K562 (cell line): ENCODE results near the gene DDAH2. TPM values are rescaled to one million over a fixed set of nuclear protein-coding genes. Genes with fewer than 3 reads are reported as not detected.

Experiments
- AFF1 ChIP-seq, 2 experiments: fragments of 450-650 bp; IDR thresholded peaks; 2 replicates each; pipeline ENCODE4 v1.6.1; 2018; ENCODE audit warnings: mild to moderate bottlenecking in 2 of 2, low read depth in 1 of 2; ENCODE audit not compliant: partially characterized antibody in 2 of 2
- BHLHE40 ChIP-seq: IDR thresholded peaks from 2 replicates; pipeline ENCODE4 v1.6.1; 2011; ENCODE audit warnings: low read length, improper control_type of control experiment
- ETV5 ChIP-seq: sonication (generic); formaldehyde crosslinking; IDR thresholded peaks from 2 replicates; pipeline ENCODE4 v1.4.0; 2020; ENCODE audit warnings: low read depth, mild to moderate bottlenecking, missing genetic modification reagents
- HMG20A ChIP-seq: fragments of 450-650 bp; formaldehyde crosslinking; conservative IDR thresholded peaks from 2 replicates; pipeline ENCODE4 v1.4.0; 2020; ENCODE audit warnings: mild to moderate bottlenecking, mixed read lengths
- KLF1 ChIP-seq: fragments of 450-650 bp; IDR thresholded peaks from 2 replicates; pipeline ENCODE4 v1.6.1; 2016; ENCODE audit warnings: missing genetic modification characterization, missing compliant biosample characterization
- NKRF ChIP-seq: fragments of 450-650 bp; IDR thresholded peaks from 2 replicates; pipeline ENCODE4 v1.6.1; 2016; ENCODE audit warnings: borderline replicate concordance
- PCBP1 ChIP-seq: fragments of 200-400 bp; formaldehyde crosslinking; IDR thresholded peaks from 2 replicates; pipeline ENCODE4 v1.6.1; 2018; ENCODE audit warnings: mild to moderate bottlenecking, low read depth, low read length; ENCODE audit not compliant: poor library complexity, severe bottlenecking
- POLR2G ChIP-seq: fragments of 200-400 bp; formaldehyde crosslinking; IDR thresholded peaks from 2 replicates; pipeline ENCODE4 v1.6.1; 2017; ENCODE audit warnings: low read depth, mild to moderate bottlenecking, antibody characterized with exemption, low read length, moderate library complexity
- SAP30 ChIP-seq: fragments of 200-600 bp; sonication (generic); IDR thresholded peaks from 2 replicates; pipeline ENCODE4 v1.6.1; 2012; ENCODE audit warnings: borderline replicate concordance, low read depth, mild to moderate bottlenecking, moderate library complexity, low read length, control low read depth, inconsistent platforms; ENCODE audit not compliant: insufficient read depth, poor library complexity, severe bottlenecking
- SMARCA4 ChIP-seq: fragments of 450-650 bp; IDR thresholded peaks from 2 replicates; pipeline ENCODE4 v1.6.1; 2016
- TEAD1 ChIP-seq, 2 experiments: fragments of 450-650 bp in 1 of 2; sonication (generic) in 1 of 2; formaldehyde crosslinking; IDR thresholded peaks; 2 replicates each; pipeline versions ENCODE4 v1.4.0 to v1.8.0; 2020 to 2022; ENCODE audit warnings: mild to moderate bottlenecking in 2 of 2, missing genetic modification reagents in 1 of 2
- ZC3H11A ChIP-seq: IDR thresholded peaks from 2 replicates; pipeline ENCODE4 v1.6.1; 2012; ENCODE audit warnings: low read depth, low read length, improper control_type of control experiment
- ZKSCAN1 ChIP-seq: fragments of 150-350 bp; IDR thresholded peaks from 2 replicates; pipeline ENCODE4 v1.6.1; 2016; ENCODE audit warnings: low read depth, low read length
- polyA plus RNA-seq, 8 experiments: library from polyadenylated mRNA; depleted of rRNA in 4 of 8; stranded (reverse) in 5 of 8; unstranded in 3 of 8; fragments of >200 nt; fragmentation: Nextera tagmentation in 2 of 8; fragmentation: Illumina TruSeq in 1 of 8; extraction: Ambion mirVana in 2 of 8; extraction: Trizol in 1 of 8; gene quantifications; 2 replicates each; pipeline versions ENCODE4 v1.2.1 to v1.2.3, GENCODE V29; 2011 to 2014; ENCODE audit warnings: inconsistent platforms in 1 of 8, missing spikeins in 1 of 8
- total RNA-seq, 7 experiments: library from RNA; depleted of rRNA in 6 of 7; stranded (reverse); fragments of >200 nt in 6 of 7; fragmentation: Illumina TruSeq in 2 of 7; extraction: Trizol in 2 of 7; gene quantifications; 2 replicates each; pipeline versions ENCODE4 v1.2.1 to v1.2.3, GENCODE V29; 2011 to 2021; ENCODE audit warnings: low replicate concordance in 1 of 7
- TF ChIP-seq, protein P1 (sequence below): fragments of 450-650 bp; formaldehyde crosslinking; IDR thresholded peaks from 2 replicates; pipeline ENCODE4 v1.4.0; 2020; ENCODE audit warnings: mild to moderate bottlenecking, moderate library complexity
- TF ChIP-seq, protein P2 (sequence below): sonication (generic); formaldehyde crosslinking; IDR thresholded peaks from 2 replicates; pipeline ENCODE4 v1.8.0; 2022; ENCODE audit warnings: missing genetic modification reagents, mild to moderate bottlenecking, borderline replicate concordance
- TF ChIP-seq, protein P3 (sequence below): fragments of 250-450 bp; sonication (Bioruptor Pico); IDR thresholded peaks from 2 replicates; pipeline ENCODE4 v1.6.1; 2021; ENCODE audit warnings: mild to moderate bottlenecking

The DDAH2 gene
- total and polyA plus RNA-seq, 9 of the 15 experiments (the other 6 are each of a cell fraction or from before 2014, with no cell fraction given): 1.8 to 45.4 (median 21.4) TPM

DNA sequence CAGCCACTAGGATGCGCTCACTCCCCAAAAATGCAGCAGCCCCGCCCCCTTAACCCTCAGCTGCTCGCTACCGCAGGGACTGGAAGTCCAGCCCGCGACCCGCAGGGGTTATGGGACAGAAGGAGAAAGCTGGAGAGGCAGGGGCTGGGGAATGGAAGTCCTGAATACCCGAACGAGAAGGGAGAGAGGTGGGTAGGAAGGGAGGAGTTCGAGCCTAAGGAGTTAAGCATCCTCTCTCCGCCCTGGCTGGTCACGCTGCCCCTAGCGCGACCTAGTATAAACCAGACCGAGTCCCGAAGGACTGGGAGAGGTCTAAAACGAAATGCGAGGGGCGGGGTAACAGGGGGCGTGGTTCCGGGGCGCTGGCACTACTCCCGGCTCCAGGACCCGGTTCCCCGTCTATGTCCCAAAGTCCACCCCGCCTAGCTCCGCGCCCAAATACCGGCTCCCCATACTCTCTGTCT is 448 bp upstream of the DDAH2 start (continued):
- TF ChIP-seq, protein P1, sequence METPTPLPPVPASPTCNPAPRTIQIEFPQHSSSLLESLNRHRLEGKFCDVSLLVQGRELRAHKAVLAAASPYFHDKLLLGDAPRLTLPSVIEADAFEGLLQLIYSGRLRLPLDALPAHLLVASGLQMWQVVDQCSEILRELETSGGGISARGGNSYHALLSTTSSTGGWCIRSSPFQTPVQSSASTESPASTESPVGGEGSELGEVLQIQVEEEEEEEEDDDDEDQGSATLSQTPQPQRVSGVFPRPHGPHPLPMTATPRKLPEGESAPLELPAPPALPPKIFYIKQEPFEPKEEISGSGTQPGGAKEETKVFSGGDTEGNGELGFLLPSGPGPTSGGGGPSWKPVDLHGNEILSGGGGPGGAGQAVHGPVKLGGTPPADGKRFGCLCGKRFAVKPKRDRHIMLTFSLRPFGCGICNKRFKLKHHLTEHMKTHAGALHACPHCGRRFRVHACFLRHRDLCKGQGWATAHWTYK (CRISPR knock-in tag): no peak
- TF ChIP-seq POLR2G (peak; percentile 30; the same call in 1 of the 2 replicates), TEAD1 (CRISPR knock-in tag; IDR thresholded peaks at IDR 0.05) (peak; percentile 85 to 98), AFF1 (IDR thresholded peaks at IDR 0.05; ENCODE audit: low read depth in 1 of 2, partially characterized antibody in 2 of 2) (peak; percentile 74 to 87), SAP30 (peak; percentile 93), PCBP1 (peak; percentile 77), KLF1 (tag) (0 out of 2 replicates have a peak, but pooled peaks have one; percentile 46), ZKSCAN1 (0 out of 2 replicates have a peak, but pooled peaks have one; percentile 17), HMG20A (CRISPR knock-in tag) (no peak), ETV5 (CRISPR knock-in tag) (peak; percentile 49), NKRF (peak; percentile 97), ZC3H11A (0 out of 2 replicates have a peak, but pooled peaks have one; percentile 86), SMARCA4 (no peak), BHLHE40 (peak; percentile 30; the same call in 1 of the 2 replicates)
- TF ChIP-seq, protein P2, sequence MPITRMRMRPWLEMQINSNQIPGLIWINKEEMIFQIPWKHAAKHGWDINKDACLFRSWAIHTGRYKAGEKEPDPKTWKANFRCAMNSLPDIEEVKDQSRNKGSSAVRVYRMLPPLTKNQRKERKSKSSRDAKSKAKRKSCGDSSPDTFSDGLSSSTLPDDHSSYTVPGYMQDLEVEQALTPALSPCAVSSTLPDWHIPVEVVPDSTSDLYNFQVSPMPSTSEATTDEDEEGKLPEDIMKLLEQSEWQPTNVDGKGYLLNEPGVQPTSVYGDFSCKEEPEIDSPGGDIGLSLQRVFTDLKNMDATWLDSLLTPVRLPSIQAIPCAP: no peak
- TF ChIP-seq, protein P3, sequence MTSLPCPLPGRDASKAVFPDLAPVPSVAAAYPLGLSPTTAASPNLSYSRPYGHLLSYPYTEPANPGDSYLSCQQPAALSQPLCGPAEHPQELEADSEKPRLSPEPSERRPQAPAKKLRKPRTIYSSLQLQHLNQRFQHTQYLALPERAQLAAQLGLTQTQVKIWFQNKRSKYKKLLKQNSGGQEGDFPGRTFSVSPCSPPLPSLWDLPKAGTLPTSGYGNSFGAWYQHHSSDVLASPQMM (CRISPR knock-in tag): no peak
